HL-60 (cell line): ENCODE results near the gene C1QTNF9.
"Not testable (repeated sequence)": the region's sequence is repeated elsewhere in the genome, so short reads cannot be mapped to it uniquely, and the experiment has no call there.

Experiments
- DNase-seq, 2 experiments: peaks; one replicate each; pipeline ENCODE4 v3.0.0-alpha.2; 2010 to 2020; ENCODE audit warnings: low read depth in 1 of 2, low spot score in 1 of 2
- H3K27ac ChIP-seq: fragments of 250-450 bp; sonication (Bioruptor Pico); replicated peaks from 2 replicates; pipeline ENCODE4 v1.5.1; 2020; ENCODE audit warnings: mild to moderate bottlenecking, moderate library complexity
- H3K27me3 ChIP-seq: fragments of 250-450 bp; sonication (Bioruptor Pico); 2 replicates; pipeline ENCODE4 v1.5.1; 2021; ENCODE audit warnings: mild to moderate bottlenecking, moderate library complexity; ENCODE audit not compliant: insufficient read depth, poor library complexity, severe bottlenecking
- H3K4me3 ChIP-seq: replicated peaks from 2 replicates; pipeline ENCODE4 v1.5.1; 2011; ENCODE audit warnings: mild to moderate bottlenecking, control low read depth, low read length; ENCODE audit not compliant: insufficient read depth
- GABPA ChIP-seq: IDR thresholded peaks from 2 replicates; pipeline ENCODE4 v1.6.1; 2012; ENCODE audit warnings: low read depth
- POLR2AphosphoS5 ChIP-seq: IDR thresholded peaks from 2 replicates; pipeline ENCODE4 v1.6.1; 2012; ENCODE audit warnings: low read depth
- SPI1 ChIP-seq: IDR thresholded peaks from 2 replicates; pipeline ENCODE4 v1.6.1; 2012; ENCODE audit warnings: low read depth, mild to moderate bottlenecking, borderline replicate concordance
- TF ChIP-seq, protein P1 (sequence below): IDR thresholded peaks from 2 replicates; pipeline ENCODE4 v1.6.1; 2012; ENCODE audit warnings: low read depth; ENCODE audit not compliant: insufficient replicate concordance
- TF ChIP-seq, protein P2 (sequence below): IDR thresholded peaks from one replicate; pipeline ENCODE4 v1.5.1; 2011; ENCODE audit warnings: low read length, control low read depth, inconsistent platforms; ENCODE audit not compliant: insufficient read depth

The C1QTNF9 gene

DNA sequence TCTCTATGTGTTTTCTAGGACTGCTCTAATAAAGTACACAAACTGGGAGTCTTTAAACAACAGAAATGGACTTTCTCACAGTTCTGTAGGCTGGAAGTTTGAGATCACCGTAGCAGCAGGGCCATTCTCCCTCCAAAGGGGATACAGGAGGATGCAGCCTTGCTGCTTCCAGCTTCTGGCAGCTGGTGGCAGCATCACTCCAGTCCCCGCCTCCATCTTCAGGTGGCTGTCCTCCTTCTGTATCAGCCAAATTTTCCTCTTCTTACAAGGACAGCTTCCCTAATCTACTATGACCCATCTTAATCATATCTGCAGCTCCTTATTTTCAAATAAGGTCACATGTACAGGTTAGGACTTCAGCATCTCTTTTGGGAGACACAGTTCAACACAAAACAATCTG, 13.1 kb downstream of the C1QTNF9 start:
- H3K27me3 ChIP-seq, H3K4me3 ChIP-seq, DNase-seq, H3K27ac ChIP-seq: not testable (repeated sequence)

DNA sequence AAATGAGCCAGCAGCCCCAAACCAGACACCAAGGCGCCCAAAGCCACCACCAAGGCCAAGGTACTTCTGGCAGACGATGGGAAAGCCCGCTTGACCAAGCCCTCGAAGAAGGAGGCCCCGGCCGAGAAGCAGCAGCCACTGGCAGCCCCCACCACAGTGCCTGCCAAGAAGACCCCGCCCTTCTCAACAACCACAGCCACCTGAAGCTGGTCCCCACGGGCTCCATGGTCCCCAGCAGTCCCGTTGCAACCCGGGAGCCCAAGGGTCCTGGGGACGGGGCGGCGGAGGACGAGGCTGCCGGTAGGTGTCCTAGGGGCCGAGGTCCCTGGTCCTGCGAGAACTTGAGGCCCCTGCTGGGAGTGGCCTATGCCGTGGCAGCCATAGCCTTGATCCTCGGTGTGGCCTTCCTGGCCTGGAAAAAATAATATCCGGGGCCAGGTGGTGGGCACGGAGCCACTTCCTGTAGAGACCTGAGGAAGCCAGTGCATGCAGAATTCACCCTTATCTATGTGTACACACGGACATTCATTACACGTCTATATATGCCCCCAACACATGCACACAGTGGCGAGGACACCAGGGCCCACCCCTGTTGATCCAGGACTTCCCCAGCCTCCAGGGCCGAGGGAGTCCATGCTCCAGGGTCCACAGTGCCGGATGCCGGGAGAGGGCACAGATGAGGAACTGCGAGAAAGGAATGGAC, 13.8 kb downstream of the C1QTNF9 start:
- TF ChIP-seq, protein P1, sequence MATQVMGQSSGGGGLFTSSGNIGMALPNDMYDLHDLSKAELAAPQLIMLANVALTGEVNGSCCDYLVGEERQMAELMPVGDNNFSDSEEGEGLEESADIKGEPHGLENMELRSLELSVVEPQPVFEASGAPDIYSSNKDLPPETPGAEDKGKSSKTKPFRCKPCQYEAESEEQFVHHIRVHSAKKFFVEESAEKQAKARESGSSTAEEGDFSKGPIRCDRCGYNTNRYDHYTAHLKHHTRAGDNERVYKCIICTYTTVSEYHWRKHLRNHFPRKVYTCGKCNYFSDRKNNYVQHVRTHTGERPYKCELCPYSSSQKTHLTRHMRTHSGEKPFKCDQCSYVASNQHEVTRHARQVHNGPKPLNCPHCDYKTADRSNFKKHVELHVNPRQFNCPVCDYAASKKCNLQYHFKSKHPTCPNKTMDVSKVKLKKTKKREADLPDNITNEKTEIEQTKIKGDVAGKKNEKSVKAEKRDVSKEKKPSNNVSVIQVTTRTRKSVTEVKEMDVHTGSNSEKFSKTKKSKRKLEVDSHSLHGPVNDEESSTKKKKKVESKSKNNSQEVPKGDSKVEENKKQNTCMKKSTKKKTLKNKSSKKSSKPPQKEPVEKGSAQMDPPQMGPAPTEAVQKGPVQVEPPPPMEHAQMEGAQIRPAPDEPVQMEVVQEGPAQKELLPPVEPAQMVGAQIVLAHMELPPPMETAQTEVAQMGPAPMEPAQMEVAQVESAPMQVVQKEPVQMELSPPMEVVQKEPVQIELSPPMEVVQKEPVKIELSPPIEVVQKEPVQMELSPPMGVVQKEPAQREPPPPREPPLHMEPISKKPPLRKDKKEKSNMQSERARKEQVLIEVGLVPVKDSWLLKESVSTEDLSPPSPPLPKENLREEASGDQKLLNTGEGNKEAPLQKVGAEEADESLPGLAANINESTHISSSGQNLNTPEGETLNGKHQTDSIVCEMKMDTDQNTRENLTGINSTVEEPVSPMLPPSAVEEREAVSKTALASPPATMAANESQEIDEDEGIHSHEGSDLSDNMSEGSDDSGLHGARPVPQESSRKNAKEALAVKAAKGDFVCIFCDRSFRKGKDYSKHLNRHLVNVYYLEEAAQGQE: no peak
- TF ChIP-seq SPI1 (no peak), GABPA (no peak), POLR2AphosphoS5 (no peak)
- TF ChIP-seq, protein P2, sequence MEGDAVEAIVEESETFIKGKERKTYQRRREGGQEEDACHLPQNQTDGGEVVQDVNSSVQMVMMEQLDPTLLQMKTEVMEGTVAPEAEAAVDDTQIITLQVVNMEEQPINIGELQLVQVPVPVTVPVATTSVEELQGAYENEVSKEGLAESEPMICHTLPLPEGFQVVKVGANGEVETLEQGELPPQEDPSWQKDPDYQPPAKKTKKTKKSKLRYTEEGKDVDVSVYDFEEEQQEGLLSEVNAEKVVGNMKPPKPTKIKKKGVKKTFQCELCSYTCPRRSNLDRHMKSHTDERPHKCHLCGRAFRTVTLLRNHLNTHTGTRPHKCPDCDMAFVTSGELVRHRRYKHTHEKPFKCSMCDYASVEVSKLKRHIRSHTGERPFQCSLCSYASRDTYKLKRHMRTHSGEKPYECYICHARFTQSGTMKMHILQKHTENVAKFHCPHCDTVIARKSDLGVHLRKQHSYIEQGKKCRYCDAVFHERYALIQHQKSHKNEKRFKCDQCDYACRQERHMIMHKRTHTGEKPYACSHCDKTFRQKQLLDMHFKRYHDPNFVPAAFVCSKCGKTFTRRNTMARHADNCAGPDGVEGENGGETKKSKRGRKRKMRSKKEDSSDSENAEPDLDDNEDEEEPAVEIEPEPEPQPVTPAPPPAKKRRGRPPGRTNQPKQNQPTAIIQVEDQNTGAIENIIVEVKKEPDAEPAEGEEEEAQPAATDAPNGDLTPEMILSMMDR: no peak
- no peak for DNase-seq
- Histone ChIP-seq H3K27me3 (peaks cover 10% of the 10 kb centered on the region), H3K4me3 (no peak overlapping the region), H3K27ac (no peak overlapping the region)

DNA sequence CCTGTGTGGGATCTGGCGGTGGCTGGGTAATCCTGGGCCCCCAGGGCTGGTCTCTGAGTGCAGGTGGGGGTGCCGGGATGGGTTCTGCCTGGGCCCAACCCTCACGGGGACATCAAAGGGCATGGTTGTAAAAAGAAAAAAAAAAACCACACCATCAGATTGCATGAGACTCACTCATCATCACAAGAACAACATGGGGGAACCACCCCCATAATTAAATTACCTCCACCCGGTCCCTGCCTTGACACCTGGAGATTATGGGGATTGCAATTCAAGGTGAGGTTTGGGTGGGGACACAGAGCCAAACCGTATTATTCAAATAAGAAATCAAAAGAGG, 14.3 kb downstream of the C1QTNF9 start:
- no peak for DNase-seq
- TF ChIP-seq, protein P1: no peak
- TF ChIP-seq GABPA (no peak), SPI1 (no peak), POLR2AphosphoS5 (no peak)
- TF ChIP-seq, protein P2: no peak
- Histone ChIP-seq H3K4me3 (no peak overlapping the region), H3K27ac (no peak overlapping the region), H3K27me3 (peaks cover 12% of the 10 kb centered on the region)

DNA sequence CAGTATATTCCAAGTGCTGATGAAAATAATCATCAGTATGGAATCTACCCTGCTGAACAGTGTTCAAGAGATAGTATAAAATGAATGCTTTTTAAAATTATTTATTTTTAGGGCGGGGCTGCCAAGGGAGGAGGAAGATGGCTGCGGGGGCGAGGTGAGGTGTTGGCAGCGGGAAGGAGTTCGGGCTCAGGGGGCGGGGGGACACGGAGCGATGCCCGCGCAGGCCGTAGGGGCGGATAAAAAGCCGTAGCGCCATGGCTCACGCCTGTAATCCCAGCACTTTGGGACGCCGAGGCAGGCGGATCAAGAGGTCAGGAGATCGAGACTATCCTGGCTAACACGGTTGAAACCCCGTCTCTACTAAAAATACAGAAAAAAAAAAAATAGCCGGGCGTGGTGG, 18.2 kb downstream of the C1QTNF9 start:
- not testable (repeated sequence) for H3K4me3 ChIP-seq, H3K27ac ChIP-seq, DNase-seq
- peaks cover 16% of the 10 kb centered on the region for H3K27me3 ChIP-seq

DNA sequence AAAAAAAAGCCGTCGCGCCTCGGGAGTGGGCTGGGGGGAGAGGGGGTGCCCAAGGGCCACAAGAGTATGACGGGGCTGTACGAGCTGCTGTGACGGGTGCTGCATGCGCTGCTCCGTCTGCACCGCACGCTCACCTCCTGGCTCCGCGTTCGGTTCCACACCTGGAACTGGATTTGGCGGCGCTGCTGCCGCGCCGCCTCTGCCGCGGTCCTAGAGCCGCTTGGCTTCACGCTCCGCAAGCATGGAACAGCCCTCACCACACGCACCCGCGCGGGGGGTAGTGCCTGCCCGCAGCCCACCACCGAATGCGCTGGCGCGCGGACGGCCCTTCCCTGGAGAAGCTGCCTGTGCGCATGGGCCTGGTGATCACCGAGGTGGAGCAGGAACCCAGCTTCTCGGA, 18.8 kb downstream of the C1QTNF9 start:
- no peak overlapping the region; the same call in 1 of the 2 replicates for H3K4me3 ChIP-seq
- no peak for TF ChIP-seq GABPA
- no peak for TF ChIP-seq SPI1
- H3K27me3 ChIP-seq: peaks cover 16% of the 10 kb centered on the region
- H3K27ac ChIP-seq: no peak overlapping the region
- DNase-seq: no peak
